BE2C (cell line): ENCODE data around the gene AHNAK.

ENCODE experiments used
- DNase-seq: peaks from one replicate; pipeline ENCODE4 v3.0.0-alpha.2; 2020
- H3K27me3 ChIP-seq: fragments of 250-450 bp; sonication (Bioruptor Pico); 2 replicates; pipeline ENCODE4 v1.5.1; 2020; ENCODE audit warnings: mild to moderate bottlenecking
- H3K36me3 ChIP-seq: fragments of 250-450 bp; sonication (Bioruptor Pico); 2 replicates; pipeline ENCODE4 v1.5.1; 2020; ENCODE audit warnings: mild to moderate bottlenecking
- H3K4me1 ChIP-seq: fragments of 250-450 bp; sonication (Bioruptor Pico); 2 replicates; pipeline ENCODE4 v1.5.1; 2020
- H3K4me3 ChIP-seq: 2 replicates; pipeline ENCODE4 v1.5.1; 2011; ENCODE audit warnings: low read depth, low read length
- H3K9me3 ChIP-seq: fragments of 250-450 bp; sonication (Bioruptor Pico); 2 replicates; pipeline ENCODE4 v1.5.1; 2020
- CTCF ChIP-seq: IDR thresholded peaks from 2 replicates; pipeline ENCODE4 v1.5.1; 2012; ENCODE audit warnings: mild to moderate bottlenecking, low read depth, low read length

AHNAK gene

GRCh38 chr11:62433141-62433903 is 113.3 kb downstream of the AHNAK start:
- H3K27me3 ChIP-seq = no peaks in the 10 kb centered on the region
- no peaks in the 10 kb centered on the region for H3K9me3 ChIP-seq
- no peak for DNase-seq
- no peaks in the 10 kb centered on the region for H3K36me3 ChIP-seq
- no peak for TF ChIP-seq CTCF
- H3K4me1 ChIP-seq = no peaks in the 10 kb centered on the region; the same call in 1 of the 2 replicates
- no peak overlapping the region for H3K4me3 ChIP-seq

GRCh38 chr11:62432695-62433094 is 113.9 kb downstream of the AHNAK start:
- H3K36me3 ChIP-seq = no peaks in the 10 kb centered on the region
- no peaks in the 10 kb centered on the region for H3K27me3 ChIP-seq
- peaks cover 4% of the 10 kb centered on the region for H3K4me1 ChIP-seq
- no peak for TF ChIP-seq CTCF
- no peak for DNase-seq
- H3K9me3 ChIP-seq = no peaks in the 10 kb centered on the region
- no peak overlapping the region for H3K4me3 ChIP-seq

- no peaks in the 10 kb centered on the region for H3K9me3 ChIP-seq
- H3K4me3 ChIP-seq = no peak overlapping the region
- no peak for TF ChIP-seq CTCF
- H3K27me3 ChIP-seq = no peaks in the 10 kb centered on the region
- no peak for DNase-seq
- H3K36me3 ChIP-seq = no peaks in the 10 kb centered on the region
- peaks cover 8% of the 10 kb centered on the region for H3K4me1 ChIP-seq
Observed at GRCh38 chr11:62431171-62431901, 115.3 kb downstream of the AHNAK start.

GRCh38 chr11:62430425-62430824 is 116.2 kb downstream of the AHNAK start:
- no peak overlapping the region for H3K4me3 ChIP-seq
- TF ChIP-seq CTCF = no peak
- no peaks in the 10 kb centered on the region for H3K9me3 ChIP-seq
- H3K4me1 ChIP-seq = peaks cover 8% of the 10 kb centered on the region
- no peaks in the 10 kb centered on the region for H3K36me3 ChIP-seq
- DNase-seq = no peak
- H3K27me3 ChIP-seq = no peaks in the 10 kb centered on the region

- no peak for DNase-seq
- Histone ChIP-seq H3K36me3 (no peaks in the 10 kb centered on the region), H3K4me3 (no peak overlapping the region), H3K4me1 (peaks cover 8% of the 10 kb centered on the region), H3K9me3 (no peaks in the 10 kb centered on the region), H3K27me3 (no peaks in the 10 kb centered on the region)
- TF ChIP-seq CTCF = no peak
Observed at GRCh38 chr11:62428871-62429560, 117.6 kb downstream of the AHNAK start.
